Mucosa of descending colon (tissue), 3 donors: Measurements from ENCODE around the gene PDZK1IP1. TPM values are rescaled to one million over a fixed set of nuclear protein-coding genes. Genes with fewer than 3 reads are reported as not detected.
"Not testable (repeated sequence)": the region's sequence is repeated elsewhere in the genome, so short reads cannot be mapped to it uniquely, and the experiment has no call there.

Source experiments
- ATAC-seq: fragments of 200-7000 bp; cut with Tn5 transposase; one replicate; pipeline ENCODE4 v1.9.1; 2020; ENCODE audit warnings: mild to moderate bottlenecking, moderate library complexity
- DNase-seq, 3 donors: peaks; one replicate each; pipeline ENCODE4 v3.0.0-alpha.2; 2020
- H3K36me3 ChIP-seq: fragments of 200-600 bp; one replicate; pipeline ENCODE4 v1.8.0; 2021; ENCODE audit warnings: low read depth, mild to moderate bottlenecking
- H3K4me1 ChIP-seq: fragments of 200-600 bp; one replicate; pipeline ENCODE4 v1.8.0; 2021; ENCODE audit warnings: low read depth, mild to moderate bottlenecking
- H3K4me3 ChIP-seq: fragments of 200-600 bp; one replicate; pipeline ENCODE4 v1.8.0; 2021; ENCODE audit warnings: mild to moderate bottlenecking
- H3K9me3 ChIP-seq: fragments of 200-600 bp; one replicate; pipeline ENCODE4 v1.8.0; 2021; ENCODE audit warnings: mild to moderate bottlenecking
- intact Hi-C, 2 donors: fragments of 100-400 bp; cut with DNase I in 1 of 2; cut with micrococcal nuclease in 1 of 2; formaldehyde crosslinking; loops; one replicate each; pipeline versions ENCODE4 v1.11.0 to v1.11.1; 2022; cut with DNase I, micrococcal nuclease
- total RNA-seq, 3 donors: library from RNA; stranded (reverse); fragmentation: NEBNext Ultra II Directional in 2 of 3; extraction: Animal tissue kit (Norgen Biotek cat#: 25700) in 2 of 3; gene quantifications; one replicate each; pipeline versions ENCODE4 v1.2.1 to v1.2.4, GENCODE V29; 2021 to 2023
- TF ChIP-seq, protein P1 (sequence below): fragments of 200-600 bp; IDR thresholded peaks from one replicate; pipeline ENCODE4 v1.8.0; 2022; ENCODE audit warnings: antibody characterized with exemption, mild to moderate bottlenecking
- donor health status: DM: no; HTN: no; CAD: no; lungs with moderate emphysema.
- donor health status: DM: no; HTN: no; CAD: no.
- donor health status: DM: no; HTN: yes; CAD: no.

Gene PDZK1IP1
- total RNA-seq, 3 donors from 2014 or later = 40.9 to 173 (median 64.4) TPM

DNA sequence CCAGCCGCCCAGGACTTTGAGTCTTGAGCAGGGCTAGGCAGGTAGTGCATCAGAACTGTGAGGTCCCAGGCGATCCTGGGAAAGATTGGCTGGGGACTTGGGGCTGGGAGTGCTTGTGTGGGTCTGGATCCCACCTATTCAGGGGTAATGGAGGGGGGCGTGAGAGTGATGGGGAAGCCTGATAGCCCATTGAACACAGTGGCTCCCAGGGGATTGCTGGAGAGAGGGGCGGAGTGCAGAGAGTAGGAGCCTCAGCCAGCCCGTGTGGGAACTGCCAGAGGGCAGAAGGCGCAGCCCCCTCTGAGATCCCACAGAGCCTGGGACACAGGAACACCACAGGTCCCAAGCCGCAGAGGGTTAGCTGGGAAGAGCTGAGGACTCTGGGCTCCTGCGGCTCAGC lies 19.3 kb upstream of the PDZK1IP1 start:
- ATAC-seq (no peak), DNase-seq (no peak)
- TF ChIP-seq, protein P1, sequence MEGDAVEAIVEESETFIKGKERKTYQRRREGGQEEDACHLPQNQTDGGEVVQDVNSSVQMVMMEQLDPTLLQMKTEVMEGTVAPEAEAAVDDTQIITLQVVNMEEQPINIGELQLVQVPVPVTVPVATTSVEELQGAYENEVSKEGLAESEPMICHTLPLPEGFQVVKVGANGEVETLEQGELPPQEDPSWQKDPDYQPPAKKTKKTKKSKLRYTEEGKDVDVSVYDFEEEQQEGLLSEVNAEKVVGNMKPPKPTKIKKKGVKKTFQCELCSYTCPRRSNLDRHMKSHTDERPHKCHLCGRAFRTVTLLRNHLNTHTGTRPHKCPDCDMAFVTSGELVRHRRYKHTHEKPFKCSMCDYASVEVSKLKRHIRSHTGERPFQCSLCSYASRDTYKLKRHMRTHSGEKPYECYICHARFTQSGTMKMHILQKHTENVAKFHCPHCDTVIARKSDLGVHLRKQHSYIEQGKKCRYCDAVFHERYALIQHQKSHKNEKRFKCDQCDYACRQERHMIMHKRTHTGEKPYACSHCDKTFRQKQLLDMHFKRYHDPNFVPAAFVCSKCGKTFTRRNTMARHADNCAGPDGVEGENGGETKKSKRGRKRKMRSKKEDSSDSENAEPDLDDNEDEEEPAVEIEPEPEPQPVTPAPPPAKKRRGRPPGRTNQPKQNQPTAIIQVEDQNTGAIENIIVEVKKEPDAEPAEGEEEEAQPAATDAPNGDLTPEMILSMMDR = no peak
- no peaks in the 10 kb centered on the region for H3K4me1 ChIP-seq
- H3K4me3 ChIP-seq = no peak overlapping the region
- no peaks in the 10 kb centered on the region for H3K9me3 ChIP-seq
- intact Hi-C loops = no loop called here
- no peaks in the 10 kb centered on the region for H3K36me3 ChIP-seq

DNA sequence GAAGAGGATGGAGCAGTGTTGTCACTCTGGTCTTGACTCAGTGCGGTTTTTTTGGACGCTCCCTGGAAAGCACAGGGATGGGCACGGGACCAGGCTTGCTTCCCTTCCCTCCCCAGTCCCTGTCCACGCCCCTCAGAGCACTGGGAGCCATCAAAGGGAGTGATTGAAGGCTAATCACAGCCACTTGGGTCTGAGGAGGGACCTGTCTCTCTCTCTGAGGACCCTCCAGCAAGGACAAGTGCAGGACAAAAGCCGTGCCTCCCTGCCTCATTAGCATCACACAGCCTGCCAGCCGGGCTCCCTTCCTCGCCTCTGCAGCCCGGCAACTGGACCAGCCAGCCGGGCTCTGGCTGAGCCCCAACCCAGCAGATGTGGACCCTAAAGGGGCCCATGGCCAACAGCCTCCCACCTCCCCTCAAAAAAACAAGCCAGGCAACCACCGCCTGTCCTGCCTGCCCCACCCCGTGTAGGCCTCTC lies 18.6 kb upstream of the PDZK1IP1 start:
- no peak for DNase-seq
- H3K36me3 ChIP-seq = no peaks in the 10 kb centered on the region
- no peaks in the 10 kb centered on the region for H3K4me1 ChIP-seq
- intact Hi-C loops = no loop called here
- no peak overlapping the region for H3K4me3 ChIP-seq
- H3K9me3 ChIP-seq = no peaks in the 10 kb centered on the region
- no peak for ATAC-seq
- TF ChIP-seq, protein P1 = no peak

DNA sequence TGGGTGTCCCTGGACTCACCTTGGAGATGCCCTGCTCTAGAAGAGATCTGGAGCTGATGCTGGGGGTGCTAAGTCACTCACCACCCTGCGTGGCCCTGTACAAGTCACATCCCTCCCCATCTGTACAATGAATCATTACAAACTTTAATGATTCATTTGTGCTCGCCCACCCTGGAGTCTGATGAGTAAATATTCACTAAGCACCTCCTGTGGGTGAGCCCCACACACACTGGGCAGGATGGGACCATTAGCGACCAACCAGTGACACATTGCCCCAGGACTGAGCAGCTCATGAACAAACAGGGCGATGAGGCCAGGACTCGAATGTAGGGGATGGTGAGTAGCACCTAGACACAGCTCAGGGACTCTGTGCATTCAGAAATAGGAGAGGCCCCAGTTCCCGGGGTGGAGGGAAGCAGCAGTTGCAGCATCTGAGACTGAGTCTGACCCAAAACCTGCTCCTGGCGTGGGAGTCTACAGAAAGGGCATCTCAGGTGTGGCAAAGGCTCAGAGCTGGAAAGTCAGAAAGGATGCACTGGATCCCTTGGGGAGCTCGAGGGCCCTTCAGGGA lies 18.1 kb upstream of the PDZK1IP1 start:
- no peak overlapping the region for H3K4me3 ChIP-seq
- no peaks in the 10 kb centered on the region for H3K9me3 ChIP-seq
- TF ChIP-seq, protein P1 = no peak
- ATAC-seq (no peak), DNase-seq (no peak)
- no peaks in the 10 kb centered on the region for H3K4me1 ChIP-seq
- intact Hi-C loops = no loop called here
- H3K36me3 ChIP-seq = no peaks in the 10 kb centered on the region

DNA sequence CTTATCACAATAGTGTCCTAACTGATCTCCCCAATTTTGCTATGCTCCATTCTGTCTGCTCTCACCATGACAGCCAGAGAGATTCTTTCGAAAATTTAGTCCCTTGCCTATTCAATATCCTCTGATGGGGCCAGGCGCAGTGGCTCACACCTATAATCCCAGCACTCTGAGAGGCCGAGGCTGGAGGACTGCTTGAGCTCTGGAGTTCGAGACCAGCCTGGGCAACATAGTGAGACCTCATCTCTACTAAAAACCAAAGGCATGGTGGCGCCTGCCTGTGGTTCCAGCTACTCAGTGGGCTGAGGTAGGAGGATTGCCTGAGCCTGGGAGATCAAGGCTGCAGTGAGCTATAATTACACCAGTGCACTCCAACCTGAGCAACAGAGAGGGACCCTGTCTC lies 16.1 kb upstream of the PDZK1IP1 start:
- no peaks in the 10 kb centered on the region for H3K4me1 ChIP-seq
- intact Hi-C loops = no loop called here
- no peak for DNase-seq

DNA sequence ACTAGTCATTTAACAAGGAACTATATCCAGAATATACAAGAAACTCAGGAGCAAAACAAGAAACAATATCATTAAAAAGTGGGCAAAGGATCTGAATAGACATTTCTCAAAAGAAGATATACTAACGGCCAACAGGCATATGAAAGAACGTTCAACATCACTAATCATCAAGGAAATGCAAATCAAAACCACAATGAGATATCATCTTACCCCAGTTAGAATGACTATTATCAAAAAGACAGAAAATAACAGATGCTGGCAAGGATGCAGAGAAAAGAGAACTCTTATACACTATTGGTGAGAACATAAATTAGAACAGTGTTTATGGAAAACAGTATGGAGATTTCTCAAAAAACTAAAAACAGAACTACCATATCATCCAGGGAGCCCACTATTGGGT lies 13.7 kb upstream of the PDZK1IP1 start:
- intact Hi-C loops, DNase-seq, H3K9me3 ChIP-seq, H3K36me3 ChIP-seq, ATAC-seq, H3K4me1 ChIP-seq, H3K4me3 ChIP-seq: not testable (repeated sequence)

More for the DNA sequence above, 16.1 kb upstream of the PDZK1IP1 start:
- Histone ChIP-seq H3K4me3 (no peak overlapping the region), H3K36me3 (no peaks in the 10 kb centered on the region), H3K9me3 (no peaks in the 10 kb centered on the region)
- TF ChIP-seq, protein P1 = no peak
- ATAC-seq = no peak

DNA sequence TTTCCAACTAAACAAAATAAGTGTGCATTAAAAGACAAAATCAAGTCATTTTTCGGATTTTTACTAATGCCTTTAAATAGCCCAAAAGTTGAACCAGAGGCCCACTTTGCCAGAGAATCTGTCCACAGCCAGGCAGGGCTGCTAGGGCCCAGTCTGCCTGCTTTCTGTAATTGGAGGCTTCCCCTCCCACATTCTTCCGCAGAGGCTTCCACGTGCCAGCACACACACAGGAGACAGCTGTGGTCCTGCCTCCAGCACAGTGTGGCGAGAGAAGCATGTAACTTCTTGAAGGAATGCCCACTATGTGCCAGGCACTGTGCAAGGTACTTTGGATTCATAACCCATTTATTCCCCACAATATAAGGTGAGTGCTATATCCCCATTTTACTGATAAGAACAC lies 11.3 kb upstream of the PDZK1IP1 start:
- ATAC-seq = no peak
- no peaks in the 10 kb centered on the region for H3K9me3 ChIP-seq
- no peaks in the 10 kb centered on the region for H3K36me3 ChIP-seq
- H3K4me3 ChIP-seq = no peak overlapping the region
- TF ChIP-seq, protein P1 = no peak
- no peak for DNase-seq
- H3K4me1 ChIP-seq = no peaks in the 10 kb centered on the region
- intact Hi-C loops = no loop called here
